GM12874 (cell line): ENCODE measurements around the gene RXYLT1.

Source experiments
- TF ChIP-seq, protein P1 (sequence below): IDR thresholded peaks from 2 replicates; pipeline ENCODE4 v1.5.1; 2011; ENCODE audit warnings: low read depth, mild to moderate bottlenecking, control low read depth, low read length, moderate library complexity; ENCODE audit not compliant: insufficient read depth

Gene RXYLT1

GRCh38 chr12:63802012-63802608 is 22.4 kb downstream of the RXYLT1 start:
- TF ChIP-seq, protein P1, sequence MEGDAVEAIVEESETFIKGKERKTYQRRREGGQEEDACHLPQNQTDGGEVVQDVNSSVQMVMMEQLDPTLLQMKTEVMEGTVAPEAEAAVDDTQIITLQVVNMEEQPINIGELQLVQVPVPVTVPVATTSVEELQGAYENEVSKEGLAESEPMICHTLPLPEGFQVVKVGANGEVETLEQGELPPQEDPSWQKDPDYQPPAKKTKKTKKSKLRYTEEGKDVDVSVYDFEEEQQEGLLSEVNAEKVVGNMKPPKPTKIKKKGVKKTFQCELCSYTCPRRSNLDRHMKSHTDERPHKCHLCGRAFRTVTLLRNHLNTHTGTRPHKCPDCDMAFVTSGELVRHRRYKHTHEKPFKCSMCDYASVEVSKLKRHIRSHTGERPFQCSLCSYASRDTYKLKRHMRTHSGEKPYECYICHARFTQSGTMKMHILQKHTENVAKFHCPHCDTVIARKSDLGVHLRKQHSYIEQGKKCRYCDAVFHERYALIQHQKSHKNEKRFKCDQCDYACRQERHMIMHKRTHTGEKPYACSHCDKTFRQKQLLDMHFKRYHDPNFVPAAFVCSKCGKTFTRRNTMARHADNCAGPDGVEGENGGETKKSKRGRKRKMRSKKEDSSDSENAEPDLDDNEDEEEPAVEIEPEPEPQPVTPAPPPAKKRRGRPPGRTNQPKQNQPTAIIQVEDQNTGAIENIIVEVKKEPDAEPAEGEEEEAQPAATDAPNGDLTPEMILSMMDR = peak; percentile 23; the same call in 1 of the 2 replicates

DNA sequence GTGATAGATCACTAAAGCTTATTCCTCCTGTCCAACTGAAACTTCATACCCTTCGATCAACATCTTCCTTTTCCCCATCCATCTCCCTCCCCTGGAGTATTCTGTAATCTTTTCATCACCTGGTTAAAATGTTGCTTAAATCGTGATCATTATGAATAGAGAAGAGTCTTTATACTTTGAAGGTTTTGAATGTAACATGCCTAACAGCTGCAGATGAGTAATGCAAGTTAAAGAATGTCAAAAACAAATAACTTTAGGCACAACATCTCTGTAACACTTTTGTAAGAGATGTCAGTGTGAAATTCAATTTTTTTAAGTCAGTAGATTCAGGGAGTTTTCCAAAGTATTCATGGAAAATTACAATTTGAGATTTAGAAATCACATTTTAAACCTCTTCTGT is 25.0 kb downstream of the RXYLT1 start:
- TF ChIP-seq, protein P1 = no peak

- TF ChIP-seq, protein P1 = no peak
These were observed 26.3 kb downstream of the RXYLT1 start for GRCh38 chr12:63805704-63806672.

DNA sequence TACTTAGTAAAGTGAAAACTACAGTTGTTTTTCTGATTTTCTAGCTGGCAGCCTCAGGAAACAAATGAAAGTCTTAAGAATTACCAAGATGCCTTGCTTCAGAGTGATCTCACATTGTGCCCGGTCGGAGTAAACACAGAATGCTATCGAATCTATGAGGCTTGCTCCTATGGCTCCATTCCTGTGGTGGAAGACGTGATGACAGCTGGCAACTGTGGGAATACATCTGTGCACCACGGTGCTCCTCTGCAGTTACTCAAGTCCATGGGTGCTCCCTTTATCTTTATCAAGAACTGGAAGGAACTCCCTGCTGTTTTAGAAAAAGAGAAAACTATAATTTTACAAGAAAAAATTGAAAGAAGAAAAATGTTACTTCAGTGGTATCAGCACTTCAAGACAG is 28.9 kb downstream of the RXYLT1 start:
- TF ChIP-seq, protein P1 = no peak

DNA sequence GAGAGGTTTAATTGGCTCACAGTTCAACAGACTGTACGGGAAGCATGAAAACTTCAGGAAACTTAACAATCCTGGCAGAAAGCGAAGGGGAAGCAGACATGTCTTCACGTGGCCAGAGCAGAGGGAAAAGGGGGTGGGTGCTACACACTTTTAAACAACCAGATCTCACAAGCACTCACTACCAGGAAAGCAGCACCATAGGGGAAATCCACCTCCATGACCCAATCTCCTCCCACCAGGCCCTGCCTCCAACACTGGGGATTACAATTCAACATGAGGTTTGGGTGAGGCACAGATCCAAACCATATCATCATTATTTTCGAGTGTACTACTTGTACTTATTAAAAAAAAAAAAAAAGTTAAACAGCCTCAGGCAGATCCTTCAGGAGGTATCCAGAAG is 29.9 kb downstream of the RXYLT1 start:
- TF ChIP-seq, protein P1 = no peak

DNA sequence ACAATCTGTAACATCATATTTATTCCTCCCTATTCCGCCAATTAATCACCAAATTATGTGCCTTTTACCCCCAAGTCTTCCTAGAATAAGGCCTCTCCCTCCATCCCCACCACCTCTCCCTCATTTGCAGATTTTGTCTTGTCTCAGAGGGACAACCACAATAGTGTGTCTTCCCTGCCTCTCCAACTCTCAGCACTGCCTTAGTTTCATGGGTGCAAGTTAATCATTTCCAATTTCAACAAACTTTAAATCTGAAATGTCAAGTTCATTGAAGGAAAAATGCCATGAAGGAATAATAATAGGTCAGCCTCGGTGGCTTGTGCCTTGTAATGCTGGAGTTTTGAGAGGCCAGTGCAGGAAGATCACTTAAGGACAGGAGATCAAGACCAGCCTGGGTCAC is 31.6 kb downstream of the RXYLT1 start:
- TF ChIP-seq, protein P1 = no peak

DNA sequence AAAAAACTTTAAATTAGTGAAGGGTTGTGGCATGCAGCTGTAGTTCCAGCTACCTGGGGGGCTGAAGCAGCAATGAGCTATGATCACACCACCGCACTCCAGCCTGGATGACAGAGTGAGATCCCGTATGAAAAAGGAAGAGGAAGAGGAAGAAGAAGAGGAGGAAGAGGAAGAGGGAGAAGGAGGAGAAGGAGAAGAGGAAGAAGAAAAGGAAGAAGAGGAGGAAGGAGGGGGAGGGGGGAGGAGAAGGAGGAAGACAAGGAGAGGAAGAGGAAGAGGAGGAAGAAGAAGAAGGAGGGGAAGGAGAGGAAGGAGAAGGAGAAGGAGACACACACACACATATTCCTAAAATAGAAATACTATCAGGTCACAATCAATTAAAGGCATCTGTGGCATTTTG is 32.0 kb downstream of the RXYLT1 start:
- TF ChIP-seq, protein P1 = no peak
